ENCODE measurements around the gene EEIG2. TPM values are rescaled to one million over a fixed set of nuclear protein-coding genes. Genes with fewer than 3 reads are reported as not detected.

Gene EEIG2
- polyA plus RNA-seq, 1 experiment = 2.6 TPM

DNA sequence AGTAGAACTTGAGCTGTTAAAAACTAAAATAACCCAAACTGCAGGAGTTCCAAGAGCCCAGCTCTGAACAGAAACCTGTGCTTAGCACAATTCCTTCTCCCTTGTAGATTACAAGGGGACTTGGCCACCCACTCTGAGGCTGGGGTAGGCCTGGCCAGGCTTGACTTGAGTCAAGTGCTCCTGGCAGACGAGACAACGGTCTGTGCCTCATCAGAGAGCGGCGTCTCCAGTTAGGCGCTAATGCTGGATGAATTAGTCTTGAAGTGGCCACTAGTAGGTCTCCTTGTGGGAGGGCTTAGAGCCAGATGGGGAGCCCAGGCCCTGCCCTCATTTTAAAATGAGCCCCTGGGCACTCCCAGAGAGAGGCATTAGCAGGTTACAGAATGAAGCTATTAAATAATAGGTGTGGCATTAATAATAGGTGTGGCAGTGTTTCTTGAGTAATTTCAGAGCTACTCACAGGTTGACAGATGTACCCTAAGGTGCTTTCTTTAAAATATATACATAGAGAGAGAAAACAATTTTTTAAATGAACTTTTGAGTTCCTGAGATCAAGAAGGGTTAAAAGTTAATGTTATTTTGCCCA is 1.1 kb downstream of the EEIG2 start:
- H3K36me3 ChIP-seq (ENCODE audit: control insufficient read depth, insufficient read depth, low read length) = no peaks in the 10 kb centered on the region
- no peak for DNase-seq (ENCODE audit: low read depth)
- ChIA-PET CTCF (interaction anchor here (0.5 to 3.5 kb wide), 21 partner anchors 8 to 410 kb away, joined by 3 to 24 read pairs (median 5); partner anchors contain the start of gene PRPF38B), POLR2A (interaction anchor here (0.6 kb wide), 1 partner anchor 21 kb away, joined by 3 read pairs; no protein-coding TSS in a partner anchor)
- TF ChIP-seq CTCF (IDR thresholded peaks at IDR 0.05; ENCODE audit: insufficient read depth, low read depth, low read length) = 0 out of 2 replicates have a peak, but pooled peaks have one; percentile 6
- peak overlapping the region; percentile 63 for H3K4me3 ChIP-seq (ENCODE audit: low read depth, low read length)
- H3K27me3 ChIP-seq (ENCODE audit: control insufficient read depth, insufficient read depth, low read length) = no peaks in the 10 kb centered on the region; the same call in none of the 2 replicates

DNA sequence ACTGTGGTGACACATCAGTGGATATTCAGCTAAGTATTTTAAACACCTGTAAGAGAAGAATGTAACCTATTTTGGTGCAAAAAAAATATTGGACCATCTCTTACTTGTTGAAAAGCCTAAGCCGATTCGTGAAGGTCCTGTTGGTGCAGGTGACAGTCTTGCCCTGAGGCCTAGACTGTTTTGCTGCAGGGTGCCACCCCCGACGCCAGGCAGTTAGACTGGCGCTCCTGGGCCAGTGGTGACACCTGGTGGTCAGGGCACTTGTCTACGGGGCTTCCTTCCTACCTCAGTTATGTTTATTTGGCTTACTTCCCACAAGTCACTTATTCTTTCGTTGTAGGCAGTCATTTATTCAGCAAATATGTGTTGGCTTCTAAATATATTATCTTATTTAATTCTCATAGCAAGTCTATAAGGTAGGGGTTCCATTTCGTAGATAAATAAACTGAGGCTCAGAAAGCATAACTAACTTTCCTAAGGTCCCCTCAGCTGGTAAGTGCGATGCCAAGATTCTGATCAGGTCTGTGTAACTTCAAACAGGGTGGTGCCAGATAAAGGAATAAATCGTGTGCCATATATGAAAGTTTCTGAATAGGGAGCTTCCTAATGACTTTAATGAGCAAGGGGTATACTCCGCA is 1.9 kb downstream of the EEIG2 start:
- peak; percentile 39; the same call in 1 of the 2 replicates for TF ChIP-seq CTCF (IDR thresholded peaks at IDR 0.05; ENCODE audit: insufficient read depth, low read depth, low read length)
- ChIA-PET CTCF (interaction anchor here (0.5 to 3.5 kb wide), 8 partner anchors 7 to 411 kb away, joined by 3 to 24 read pairs (median 10); no protein-coding TSS in a partner anchor), POLR2A (no interaction called here)
- no peaks in the 10 kb centered on the region; the same call in none of the 2 replicates for H3K27me3 ChIP-seq (ENCODE audit: control insufficient read depth, insufficient read depth, low read length)
- no peak for DNase-seq (ENCODE audit: low read depth)
- H3K4me3 ChIP-seq (ENCODE audit: low read depth, low read length) = no peak overlapping the region
- H3K36me3 ChIP-seq (ENCODE audit: control insufficient read depth, insufficient read depth, low read length) = no peaks in the 10 kb centered on the region

GRCh38 chr1:108563808-108564207 is 3.9 kb downstream of the EEIG2 start:
- Histone ChIP-seq H3K4me3 (ENCODE audit: low read depth, low read length) (no peak overlapping the region), H3K36me3 (ENCODE audit: control insufficient read depth, insufficient read depth, low read length) (no peaks in the 10 kb centered on the region), H3K27me3 (ENCODE audit: control insufficient read depth, insufficient read depth, low read length) (no peaks in the 10 kb centered on the region)
- CTCF ChIA-PET = no interaction called here
- DNase-seq (ENCODE audit: low read depth) = no peak
- no peak for TF ChIP-seq CTCF (IDR thresholded peaks at IDR 0.05; ENCODE audit: insufficient read depth, low read depth, low read length)
- POLR2A ChIA-PET = no interaction called here

DNA sequence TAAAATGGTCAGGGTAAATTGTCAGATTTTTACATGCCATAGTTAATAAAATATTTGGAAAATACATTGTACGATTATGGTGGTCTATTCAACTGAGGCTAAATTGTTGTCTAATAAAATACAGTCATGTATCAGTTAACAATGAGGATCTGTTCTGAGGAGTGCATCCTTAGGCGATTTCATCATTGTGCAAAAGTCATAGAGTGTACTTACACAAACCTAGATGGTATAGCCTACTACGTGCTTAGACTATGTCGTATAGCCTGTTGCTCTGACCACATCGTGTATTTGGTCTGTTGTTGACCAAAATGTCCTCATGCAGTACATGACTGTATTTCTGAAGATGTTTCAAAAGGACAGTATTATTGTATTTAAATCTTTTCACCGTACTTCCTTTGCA is 5.2 kb downstream of the EEIG2 start:
- POLR2A ChIA-PET = no interaction called here
- no peaks in the 10 kb centered on the region for H3K36me3 ChIP-seq (ENCODE audit: control insufficient read depth, insufficient read depth, low read length)
- H3K27me3 ChIP-seq (ENCODE audit: control insufficient read depth, insufficient read depth, low read length) = no peaks in the 10 kb centered on the region

More for the DNA sequence above, 5.2 kb downstream of the EEIG2 start:
- no peak for TF ChIP-seq CTCF (IDR thresholded peaks at IDR 0.05; ENCODE audit: insufficient read depth, low read depth, low read length)
- H3K4me3 ChIP-seq (ENCODE audit: low read depth, low read length) = no peak overlapping the region
- DNase-seq (ENCODE audit: low read depth) = no peak
- CTCF ChIA-PET = no interaction called here
